ENCODE results near the gene SORBS2.

GRCh38 chr4:185626798-185627197, 185.2 kb downstream of the SORBS2 start:
- TF ChIP-seq, protein P1, sequence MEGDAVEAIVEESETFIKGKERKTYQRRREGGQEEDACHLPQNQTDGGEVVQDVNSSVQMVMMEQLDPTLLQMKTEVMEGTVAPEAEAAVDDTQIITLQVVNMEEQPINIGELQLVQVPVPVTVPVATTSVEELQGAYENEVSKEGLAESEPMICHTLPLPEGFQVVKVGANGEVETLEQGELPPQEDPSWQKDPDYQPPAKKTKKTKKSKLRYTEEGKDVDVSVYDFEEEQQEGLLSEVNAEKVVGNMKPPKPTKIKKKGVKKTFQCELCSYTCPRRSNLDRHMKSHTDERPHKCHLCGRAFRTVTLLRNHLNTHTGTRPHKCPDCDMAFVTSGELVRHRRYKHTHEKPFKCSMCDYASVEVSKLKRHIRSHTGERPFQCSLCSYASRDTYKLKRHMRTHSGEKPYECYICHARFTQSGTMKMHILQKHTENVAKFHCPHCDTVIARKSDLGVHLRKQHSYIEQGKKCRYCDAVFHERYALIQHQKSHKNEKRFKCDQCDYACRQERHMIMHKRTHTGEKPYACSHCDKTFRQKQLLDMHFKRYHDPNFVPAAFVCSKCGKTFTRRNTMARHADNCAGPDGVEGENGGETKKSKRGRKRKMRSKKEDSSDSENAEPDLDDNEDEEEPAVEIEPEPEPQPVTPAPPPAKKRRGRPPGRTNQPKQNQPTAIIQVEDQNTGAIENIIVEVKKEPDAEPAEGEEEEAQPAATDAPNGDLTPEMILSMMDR (IDR thresholded peaks at IDR 0.05), result no peak
- TF ChIP-seq EP300 (IDR thresholded peaks at IDR 0.05), result no peak
